ENCODE measurements around the gene XRCC4.
"Not testable (repeated sequence)": the region's sequence is repeated elsewhere in the genome, so short reads cannot be mapped to it uniquely, and the experiment has no call there.

The XRCC4 gene

GRCh38 chr5:83283761-83284160, 206.4 kb downstream of the XRCC4 start:
- no peak for DNase-seq

- no peak for DNase-seq
Measured at GRCh38 chr5:83285661-83286398, 208.5 kb downstream of the XRCC4 start.

- no peak for DNase-seq
Measured at GRCh38 chr5:83294246-83294645, 216.9 kb downstream of the XRCC4 start.

GRCh38 chr5:83299353-83299752, 222.0 kb downstream of the XRCC4 start:
- DNase-seq = no peak

GRCh38 chr5:83306572-83307241, 229.4 kb downstream of the XRCC4 start:
- DNase-seq = peak; percentile 64

- DNase-seq = no peak
Measured at GRCh38 chr5:83312663-83313062, 235.3 kb downstream of the XRCC4 start.

GRCh38 chr5:83313436-83313835, 236.1 kb downstream of the XRCC4 start:
- no peak for DNase-seq

GRCh38 chr5:83321483-83322055, 244.2 kb downstream of the XRCC4 start:
- no peak for DNase-seq

- DNase-seq = no peak
Measured at GRCh38 chr5:83322273-83322924, 245.1 kb downstream of the XRCC4 start.

- DNase-seq = no peak
Measured at GRCh38 chr5:83323557-83324180, 246.3 kb downstream of the XRCC4 start.

- no peak for DNase-seq
Measured at GRCh38 chr5:83331842-83332241, 254.5 kb downstream of the XRCC4 start.

- no peak for DNase-seq
Measured at GRCh38 chr5:83337453-83338035, 260.2 kb downstream of the XRCC4 start.

- peak; percentile 9 for DNase-seq
Measured at GRCh38 chr5:83340511-83340918, 263.2 kb downstream of the XRCC4 start.

- DNase-seq = no peak
Measured at GRCh38 chr5:83341815-83342334, 264.5 kb downstream of the XRCC4 start.

GRCh38 chr5:83342465-83342864, 265.1 kb downstream of the XRCC4 start:
- DNase-seq = no peak

- DNase-seq = no peak
Measured at GRCh38 chr5:83343299-83343698, 266.0 kb downstream of the XRCC4 start.

GRCh38 chr5:83345423-83345822, 268.1 kb downstream of the XRCC4 start:
- no peak for DNase-seq

GRCh38 chr5:83348281-83348780, 271.0 kb downstream of the XRCC4 start:
- DNase-seq = no peak

GRCh38 chr5:83353231-83353630, 275.9 kb downstream of the XRCC4 start:
- DNase-seq = no peak

GRCh38 chr5:83353774-83354173, 276.4 kb downstream of the XRCC4 start:
- DNase-seq = no peak

GRCh38 chr5:83354958-83355357, 277.6 kb downstream of the XRCC4 start:
- no peak for DNase-seq

- not testable (repeated sequence) for DNase-seq
Measured at GRCh38 chr5:83355482-83356014, 278.2 kb downstream of the XRCC4 start.
